ENCODE measurements around the gene RNU4-1.

The RNU4-1 gene

DNA sequence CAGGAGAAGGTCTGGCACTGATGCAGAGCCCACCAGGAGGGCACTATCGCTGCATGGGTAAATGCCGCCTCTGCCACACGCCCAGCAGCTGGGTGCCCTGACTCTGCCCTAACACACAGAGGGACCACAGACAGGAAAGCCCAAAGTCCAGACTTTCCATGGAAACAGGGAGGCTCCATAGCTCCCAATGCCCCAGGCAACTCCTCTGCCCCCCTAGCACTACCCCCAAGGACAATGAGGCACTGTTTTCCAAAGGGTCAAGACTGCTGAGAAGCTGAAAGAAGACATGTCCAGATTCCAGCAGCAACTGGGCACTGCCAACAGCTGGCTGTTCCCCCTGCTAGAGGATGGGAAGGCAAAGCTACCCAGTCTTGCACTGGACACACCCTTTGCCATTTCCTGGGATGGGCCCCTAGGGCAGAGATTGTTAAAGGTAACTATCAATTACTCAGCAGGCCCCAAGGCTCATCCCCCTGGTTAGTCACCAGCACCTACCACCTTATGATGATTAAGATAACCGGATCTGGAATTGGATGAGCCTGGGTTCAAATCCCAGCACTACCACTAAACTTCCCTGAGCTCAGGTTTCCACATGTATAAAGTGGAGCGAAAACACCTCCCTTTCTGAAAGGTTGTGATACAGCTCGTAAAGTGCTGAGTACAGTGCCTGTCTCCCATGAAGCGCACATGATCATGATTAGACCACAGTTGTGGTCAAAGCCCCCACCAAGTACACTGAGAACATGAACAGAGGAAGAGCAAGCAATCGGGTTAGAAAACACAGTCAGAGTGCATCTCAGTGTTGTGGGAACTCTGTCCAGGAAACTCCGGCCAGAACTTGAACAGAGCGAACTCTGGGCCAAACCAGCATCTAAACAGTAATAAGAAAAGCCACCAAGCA, 30.8 kb downstream of the RNU4-1 start:
- TF ChIP-seq SIN3A (IDR thresholded peaks at IDR 0.05; ENCODE audit: borderline replicate concordance, insufficient read depth, low read length) (no peak), REST (IDR thresholded peaks at IDR 0.05; ENCODE audit: insufficient read depth in 1 of 2, low read depth in 2 of 2, low read length in 2 of 2) (no peak)

DNA sequence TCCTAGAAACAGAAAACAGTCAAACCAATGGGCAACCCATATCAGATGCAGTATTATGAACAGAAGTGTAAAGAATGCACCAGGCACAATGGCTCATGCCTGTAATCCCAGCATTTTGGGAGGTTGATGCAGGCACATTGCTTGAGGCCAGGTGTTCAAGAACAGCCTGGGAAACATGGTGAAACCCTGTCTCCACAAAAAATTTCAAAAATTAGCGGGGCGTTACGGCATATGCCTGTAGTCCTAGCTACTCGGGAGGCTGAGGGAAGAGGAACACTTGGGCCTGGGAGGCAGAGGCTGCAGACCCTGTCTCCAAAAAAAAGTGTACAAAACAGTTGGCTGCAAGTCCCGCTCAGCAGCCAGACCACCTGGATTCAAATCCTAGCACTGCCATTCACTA, 32.4 kb downstream of the RNU4-1 start:
- TF ChIP-seq POLR2AphosphoS5 (IDR thresholded peaks at IDR 0.05; ENCODE audit: low read depth, low read length), result no peak
- TF ChIP-seq FOXP2 (optimal IDR thresholded peaks at IDR 0.05; ENCODE audit: borderline replicate concordance, extremely low read depth, extremely low read length, insufficient read depth), result no peak
- TF ChIP-seq REST (IDR thresholded peaks at IDR 0.05; ENCODE audit: insufficient read depth in 1 of 2, low read depth in 2 of 2, low read length in 2 of 2), result no peak
- no peak for TF ChIP-seq TAF1 (IDR thresholded peaks at IDR 0.05; ENCODE audit: borderline replicate concordance, insufficient read depth, low read length)
- no peak for TF ChIP-seq SIN3A (IDR thresholded peaks at IDR 0.05; ENCODE audit: borderline replicate concordance, insufficient read depth, low read length)

DNA sequence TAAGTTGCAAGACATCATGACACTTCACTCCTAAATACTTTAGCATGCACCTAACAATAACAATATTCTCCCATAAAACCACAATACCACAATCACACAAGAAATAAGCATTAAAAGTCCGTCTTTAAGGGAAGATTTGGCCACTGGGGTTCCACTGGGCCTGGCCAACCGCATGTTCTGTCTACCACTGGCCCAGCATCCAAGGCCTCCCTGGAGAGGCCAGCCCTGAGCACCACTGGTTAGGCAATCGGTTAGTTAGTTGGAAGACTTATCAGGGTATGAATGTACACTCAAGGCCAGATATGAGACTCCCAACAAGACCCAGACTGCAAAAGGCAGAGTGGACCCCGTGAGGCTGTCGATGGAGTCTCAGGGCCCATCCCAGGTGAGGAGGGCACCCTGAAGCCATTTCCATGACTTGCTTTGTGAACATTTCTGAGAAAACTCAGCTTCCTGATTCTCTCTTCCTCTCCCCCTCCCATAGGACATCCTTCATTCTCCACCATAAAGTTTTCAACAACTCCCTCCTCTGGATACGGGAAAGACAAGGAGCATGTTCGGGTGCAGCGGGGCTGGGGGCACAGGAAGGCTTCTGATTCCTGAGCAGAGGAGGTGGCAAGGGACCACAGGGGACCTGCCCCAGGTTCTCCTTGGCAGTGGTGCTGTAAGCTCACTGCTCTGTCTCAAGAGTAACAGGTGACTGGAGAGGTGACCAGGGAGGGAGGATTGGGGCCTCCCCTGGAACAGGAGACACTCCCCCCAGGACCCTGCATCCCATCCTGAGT, 33.4 kb downstream of the RNU4-1 start:
- TF ChIP-seq FOXP2 (optimal IDR thresholded peaks at IDR 0.05; ENCODE audit: borderline replicate concordance, extremely low read depth, extremely low read length, insufficient read depth), result no peak
- no peak for TF ChIP-seq REST (IDR thresholded peaks at IDR 0.05; ENCODE audit: insufficient read depth in 1 of 2, low read depth in 2 of 2, low read length in 2 of 2)
- TF ChIP-seq POLR2AphosphoS5 (IDR thresholded peaks at IDR 0.05; ENCODE audit: low read depth, low read length), result no peak
- no peak for TF ChIP-seq SIN3A (IDR thresholded peaks at IDR 0.05; ENCODE audit: borderline replicate concordance, insufficient read depth, low read length)
- no peak for TF ChIP-seq TAF1 (IDR thresholded peaks at IDR 0.05; ENCODE audit: borderline replicate concordance, insufficient read depth, low read length)

DNA sequence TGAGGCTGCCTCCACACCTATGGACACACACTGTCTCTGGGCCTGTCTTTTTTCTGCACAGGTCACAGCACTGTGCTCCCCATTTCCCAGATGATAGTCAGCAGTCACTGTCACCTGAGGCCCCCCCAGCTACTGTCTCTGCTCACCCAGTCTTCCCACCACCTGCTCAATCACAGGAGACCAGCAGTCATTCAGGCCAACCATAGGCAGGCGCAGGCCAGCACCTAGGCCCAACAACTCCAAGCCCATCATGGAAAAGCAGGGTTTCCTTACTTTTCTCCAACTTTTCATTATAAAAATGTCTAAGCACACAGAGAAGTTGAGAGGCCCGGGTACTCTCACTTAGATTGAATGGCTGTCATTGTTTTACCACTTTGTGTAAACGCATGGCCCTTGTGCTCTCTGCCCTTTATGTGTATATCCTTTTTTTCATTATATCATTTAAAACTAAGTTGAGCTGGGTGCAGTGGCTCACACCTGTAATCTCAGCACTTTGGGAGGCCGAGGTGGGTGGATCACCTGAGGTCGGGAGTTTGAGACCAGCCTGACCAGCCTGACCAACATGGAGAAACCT, 34.6 kb downstream of the RNU4-1 start:
- TF ChIP-seq POLR2AphosphoS5 (IDR thresholded peaks at IDR 0.05; ENCODE audit: low read depth, low read length), result no peak

DNA sequence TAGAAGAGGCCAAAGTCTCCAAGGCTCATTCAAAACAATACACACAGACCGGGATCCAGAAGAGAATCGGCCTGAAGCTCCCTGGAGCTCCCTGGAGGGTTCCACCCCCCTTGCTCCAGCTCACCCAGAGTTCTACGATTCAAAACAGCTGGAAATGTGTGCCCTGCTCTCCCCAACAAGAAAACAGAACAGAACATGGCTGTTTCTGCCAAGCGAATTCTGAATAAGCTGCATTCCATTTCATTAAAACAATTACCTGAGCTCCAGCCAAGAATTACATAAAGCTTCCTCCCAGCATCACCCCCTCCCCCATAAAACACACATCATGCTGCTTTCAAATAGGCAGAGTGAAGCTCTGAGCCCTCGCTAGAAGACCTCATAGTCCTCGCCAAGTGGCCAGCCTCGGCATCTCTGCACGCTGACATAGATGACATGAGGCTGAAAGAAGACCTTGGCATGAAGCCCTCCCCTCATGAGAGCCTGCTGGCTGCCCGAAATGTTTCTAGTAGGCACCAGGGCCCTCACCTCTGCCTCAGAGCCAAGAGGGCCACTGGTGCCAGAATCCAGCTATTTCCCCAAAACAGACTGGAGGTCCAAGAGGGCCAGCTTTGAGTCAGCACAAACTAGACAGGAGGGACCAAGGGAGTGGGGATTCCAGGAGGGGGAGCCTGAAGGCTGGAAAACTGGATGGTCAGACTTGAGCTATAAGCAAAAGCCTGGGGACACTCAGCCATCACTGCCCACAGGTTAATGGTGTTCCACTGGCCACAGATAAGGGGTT, 35.8 kb downstream of the RNU4-1 start:
- TF ChIP-seq REST (IDR thresholded peaks at IDR 0.05; ENCODE audit: insufficient read depth in 1 of 2, low read depth in 2 of 2, low read length in 2 of 2) (0 out of 4 replicates have a peak, but pooled peaks of 1 of the 2 experiments have one; percentile 20), FOXP2 (optimal IDR thresholded peaks at IDR 0.05; ENCODE audit: borderline replicate concordance, extremely low read depth, extremely low read length, insufficient read depth) (no peak), SIN3A (IDR thresholded peaks at IDR 0.05; ENCODE audit: borderline replicate concordance, insufficient read depth, low read length) (no peak)
